GM13977 (cell line): ENCODE results near the gene UBFD1.
"Not testable (repeated sequence)": the region's sequence is repeated elsewhere in the genome, so short reads cannot be mapped to it uniquely, and the experiment has no call there.

ENCODE experiments used
- DNase-seq: peaks from one replicate; pipeline ENCODE4 v3.0.0; 2012; ENCODE audit warnings: low spot score
- in situ Hi-C: fragments of 300-500 bp; cut with MboI; formaldehyde crosslinking; loops from one replicate; pipeline ENCODE4 v1.12.0; 2022; ENCODE audit warnings: low sequenced_read_pairs, low pct_unique_long_range_greater_than_20kb, mixed read lengths, inconsistent platforms; ENCODE audit not compliant: unreplicated experiment
- TF ChIP-seq, protein P1 (sequence below): IDR thresholded peaks from 2 replicates; pipeline ENCODE4 v1.5.1; 2012; ENCODE audit warnings: mild to moderate bottlenecking, control low read depth; ENCODE audit not compliant: insufficient read depth; ENCODE audit errors: extremely low read depth, missing control alignments

UBFD1 gene

DNA sequence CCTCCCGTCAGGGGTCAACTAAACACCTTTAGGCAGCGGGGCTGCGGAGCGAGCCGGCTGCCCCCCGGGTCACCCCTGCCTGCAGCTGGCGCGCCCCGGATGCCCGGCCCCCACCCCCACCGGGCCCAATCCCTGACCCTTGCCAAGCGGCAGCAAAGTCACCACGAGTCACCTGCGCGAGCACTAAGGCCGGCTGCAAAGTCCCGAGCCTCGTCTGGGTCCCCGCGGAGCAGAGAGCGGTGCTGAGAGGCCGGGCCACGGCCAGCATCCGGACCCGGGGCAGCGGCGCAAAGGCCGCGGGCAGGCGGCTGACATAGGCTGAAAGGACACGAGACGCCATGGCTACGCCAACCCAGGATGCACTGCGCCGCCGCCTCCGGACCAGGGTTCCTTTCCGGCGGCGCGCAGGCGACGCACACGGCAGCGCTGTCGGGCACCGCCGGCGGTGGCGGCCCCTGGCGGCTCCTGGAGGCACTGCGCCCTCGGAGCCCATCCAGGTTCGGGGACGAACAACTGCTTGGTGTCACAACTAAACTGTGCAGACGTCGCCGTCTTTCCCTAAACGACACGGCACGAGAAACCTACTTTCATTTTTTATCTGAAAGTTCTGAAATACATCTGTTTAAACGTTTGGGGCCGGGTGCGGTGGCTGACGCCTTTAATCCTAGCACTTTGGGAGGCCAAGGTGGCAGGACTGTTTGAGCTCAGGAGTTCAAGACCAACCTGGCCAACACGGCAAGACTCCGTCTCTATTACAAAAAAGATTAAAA lies 38.6 kb downstream of the UBFD1 start, which contains the start of gene NDUFAB1:
Gene NDUFAB1, minus strand, starts transcription at position 366 of the 770 bp plus-strand sequence. Its CDS starts 26 bp downstream, at position 340.
- TF ChIP-seq, protein P1, sequence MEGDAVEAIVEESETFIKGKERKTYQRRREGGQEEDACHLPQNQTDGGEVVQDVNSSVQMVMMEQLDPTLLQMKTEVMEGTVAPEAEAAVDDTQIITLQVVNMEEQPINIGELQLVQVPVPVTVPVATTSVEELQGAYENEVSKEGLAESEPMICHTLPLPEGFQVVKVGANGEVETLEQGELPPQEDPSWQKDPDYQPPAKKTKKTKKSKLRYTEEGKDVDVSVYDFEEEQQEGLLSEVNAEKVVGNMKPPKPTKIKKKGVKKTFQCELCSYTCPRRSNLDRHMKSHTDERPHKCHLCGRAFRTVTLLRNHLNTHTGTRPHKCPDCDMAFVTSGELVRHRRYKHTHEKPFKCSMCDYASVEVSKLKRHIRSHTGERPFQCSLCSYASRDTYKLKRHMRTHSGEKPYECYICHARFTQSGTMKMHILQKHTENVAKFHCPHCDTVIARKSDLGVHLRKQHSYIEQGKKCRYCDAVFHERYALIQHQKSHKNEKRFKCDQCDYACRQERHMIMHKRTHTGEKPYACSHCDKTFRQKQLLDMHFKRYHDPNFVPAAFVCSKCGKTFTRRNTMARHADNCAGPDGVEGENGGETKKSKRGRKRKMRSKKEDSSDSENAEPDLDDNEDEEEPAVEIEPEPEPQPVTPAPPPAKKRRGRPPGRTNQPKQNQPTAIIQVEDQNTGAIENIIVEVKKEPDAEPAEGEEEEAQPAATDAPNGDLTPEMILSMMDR = peak; percentile 99
- in situ Hi-C loops = no loop called here
- DNase-seq = peak; percentile 95

DNA sequence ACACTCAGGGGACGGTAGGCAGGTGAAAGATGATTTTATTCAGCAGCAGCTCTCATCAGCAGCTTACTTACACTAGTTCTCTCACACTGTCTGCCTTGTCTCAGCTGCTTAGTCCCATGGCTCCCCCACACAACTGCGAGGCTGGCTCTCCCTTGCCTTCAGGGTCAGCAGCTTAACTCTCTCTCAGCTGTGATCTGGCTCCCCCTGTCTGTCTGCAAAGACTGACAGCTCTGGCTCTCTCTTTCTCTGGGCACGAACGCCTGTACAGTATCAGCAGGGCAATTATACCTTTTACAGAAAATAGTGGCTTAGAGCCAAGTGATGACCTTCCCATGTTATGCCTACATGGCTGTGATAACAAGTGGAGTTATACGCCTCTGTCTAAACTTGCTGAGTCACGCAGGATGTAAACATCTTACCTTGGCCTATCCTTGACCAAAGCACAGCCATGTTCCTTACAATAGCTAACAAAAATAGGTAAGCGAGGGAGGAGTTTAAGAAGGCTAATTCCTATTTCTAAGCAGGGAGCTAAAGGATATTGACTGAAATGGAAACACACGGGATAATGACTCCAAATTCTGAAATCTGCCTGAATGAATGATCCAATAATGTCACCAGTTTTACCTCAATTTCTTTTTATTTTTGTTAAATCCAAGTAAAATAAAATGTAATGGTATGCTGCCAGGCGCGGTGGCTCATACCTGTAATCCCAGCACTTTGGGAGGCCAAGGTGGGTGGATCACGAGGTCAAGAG lies 39.7 kb downstream of the UBFD1 start:
- in situ Hi-C loops = no loop called here
- TF ChIP-seq, protein P1 = peak; percentile 56
- peak; percentile 59 for DNase-seq

DNA sequence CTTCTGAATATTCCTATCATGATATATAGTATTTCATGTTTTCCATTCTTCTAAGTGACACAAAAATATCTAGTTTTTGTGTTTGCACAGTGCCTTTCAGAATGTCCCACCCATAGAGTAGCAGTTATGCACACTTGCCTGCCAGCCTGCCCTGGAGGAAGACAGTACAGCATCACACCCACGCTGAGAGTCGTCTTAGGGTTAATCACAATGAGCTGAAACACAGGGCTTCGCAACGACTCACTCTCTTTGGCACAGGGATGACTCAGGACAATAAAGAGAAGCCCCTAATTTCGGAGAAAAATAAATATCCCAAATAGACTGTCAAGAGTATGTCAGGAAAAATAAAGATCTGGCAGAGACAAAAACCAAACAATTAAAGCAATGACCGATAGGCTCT lies 50.2 kb downstream of the UBFD1 start:
- no peak for DNase-seq
- TF ChIP-seq, protein P1 = no peak
- in situ Hi-C loops = no loop called here

GRCh38 chr16:23608194-23608593 lies 50.7 kb downstream of the UBFD1 start:
- DNase-seq = no peak
- in situ Hi-C loops = no loop called here
- TF ChIP-seq, protein P1 = no peak

DNA sequence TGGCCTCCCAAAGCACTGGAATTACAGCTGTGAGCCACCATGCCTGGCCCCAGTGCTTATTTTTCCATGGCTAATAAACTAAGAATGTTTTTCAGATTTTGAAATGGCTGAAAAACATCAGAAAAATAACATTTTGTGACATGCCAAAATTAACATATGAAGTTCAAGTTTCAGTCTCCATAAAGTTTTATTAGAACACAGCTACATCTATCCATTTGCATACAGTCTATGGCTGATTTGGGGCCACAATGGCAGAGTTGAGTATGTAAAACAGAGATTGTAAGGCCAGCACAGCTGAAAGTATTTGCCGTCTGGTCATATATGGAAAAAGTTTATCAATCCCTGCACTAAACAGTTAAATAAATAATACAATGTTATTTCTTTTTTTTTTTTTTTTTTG lies 52.4 kb downstream of the UBFD1 start:
- no peak for DNase-seq
- in situ Hi-C loops = no loop called here
- TF ChIP-seq, protein P1 = no peak

GRCh38 chr16:23610905-23611304 lies 53.4 kb downstream of the UBFD1 start:
- DNase-seq, in situ Hi-C loops: not testable (repeated sequence)

- in situ Hi-C loops = no loop called here
- TF ChIP-seq, protein P1 = no peak
- no peak for DNase-seq
Observed at GRCh38 chr16:23611936-23612335, 54.4 kb downstream of the UBFD1 start.
